Vagina (tissue), 2 donors: ENCODE data around the gene ZCCHC10.

Experiments
- CTCF ChIP-seq, 3 experiments: fragments of 450-650 bp in 2 of 3; fragments of 200-600 bp in 1 of 3; sonication (generic) in 1 of 3; IDR thresholded peaks; one replicate each; pipeline ENCODE4 v1.5.1; 2017 to 2019; ENCODE audit warnings: antibody characterized with exemption in 3 of 3, mild to moderate bottlenecking in 2 of 3, moderate library complexity in 2 of 3
- POLR2A ChIP-seq, 2 donors: fragments of 450-650 bp; IDR thresholded peaks; one replicate each; pipeline ENCODE4 v1.6.1; 2017; ENCODE audit warnings: antibody characterized with exemption in 2 of 2, mild to moderate bottlenecking in 2 of 2, moderate library complexity in 2 of 2

GRCh38 chr5:132951897-132952296, 74.5 kb downstream of the ZCCHC10 start:
- TF ChIP-seq CTCF (IDR thresholded peaks at IDR 0.05) (no peak), POLR2A (IDR thresholded peaks at IDR 0.05) (no peak)
